Keratinocyte (primary cell): ENCODE measurements around the gene TCF7L2. TPM values are rescaled to one million over a fixed set of nuclear protein-coding genes. Genes with fewer than 3 reads are reported as not detected.

ENCODE experiments used
- DNase-seq: peaks from one replicate; pipeline ENCODE4 v3.0.0-alpha.2; 2011; ENCODE audit warnings: low read depth, missing footprints, low spot score
- FAIRE-seq: peaks from 2 replicates; lab custom pipeline; 2011; peaks lifted over from hg19 to GRCh38; lab: Jason Lieb, UNC
- H2AFZ ChIP-seq: 2 replicates; pipeline ENCODE4 v1.6.0; 2012; ENCODE audit warnings: low read length, control low read depth, inconsistent platforms; ENCODE audit not compliant: control insufficient read depth
- H3K27ac ChIP-seq: 2 replicates; pipeline ENCODE4 v1.5.1; 2011; ENCODE audit warnings: low read length; ENCODE audit not compliant: control insufficient read depth, insufficient read depth
- H3K27me3 ChIP-seq: 3 replicates; pipeline ENCODE4 v1.6.0; 2011; ENCODE audit warnings: low read length; ENCODE audit not compliant: control insufficient read depth, insufficient read depth; ENCODE audit errors: extremely low read depth
- H3K36me3 ChIP-seq, 2 experiments: 2 replicates in 1 of 2; 3 replicates in 1 of 2; pipeline ENCODE4 v1.5.1; 2011; ENCODE audit warnings: low read length in 2 of 2, mild to moderate bottlenecking in 1 of 2; ENCODE audit not compliant: control insufficient read depth in 2 of 2, insufficient read depth in 2 of 2; ENCODE audit errors: extremely low read depth in 1 of 2
- H3K4me1 ChIP-seq: 3 replicates; pipeline ENCODE4 v1.5.1; 2011; ENCODE audit warnings: low read length; ENCODE audit not compliant: control insufficient read depth, insufficient read depth; ENCODE audit errors: extremely low read depth
- H3K4me2 ChIP-seq: 3 replicates; pipeline ENCODE4 v1.6.0; 2011; ENCODE audit warnings: low read depth, low read length; ENCODE audit not compliant: control insufficient read depth, insufficient read depth; ENCODE audit errors: extremely low read depth
- H3K4me3 ChIP-seq, 3 experiments: fragments of 200-600 bp in 1 of 3; sonication (generic) in 1 of 3; 2 replicates in 2 of 3; 3 replicates in 1 of 3; pipeline ENCODE4 v1.5.1; 2011 to 2016; ENCODE audit warnings: low read length in 3 of 3, mild to moderate bottlenecking in 3 of 3, control low read depth in 2 of 3, inconsistent platforms in 1 of 3, low read depth in 1 of 3, mixed read lengths in 1 of 3, mixed run types in 1 of 3, moderate library complexity in 1 of 3; ENCODE audit not compliant: control insufficient read depth in 2 of 3, insufficient read depth in 2 of 3; ENCODE audit errors: extremely low read depth in 1 of 3
- H3K79me2 ChIP-seq: 2 replicates; pipeline ENCODE4 v1.6.0; 2012; ENCODE audit warnings: low read length; ENCODE audit not compliant: control insufficient read depth, insufficient read depth
- H3K9ac ChIP-seq: 3 replicates; pipeline ENCODE4 v1.6.0; 2011; ENCODE audit warnings: low read length; ENCODE audit not compliant: control insufficient read depth, insufficient read depth; ENCODE audit errors: extremely low read depth
- H3K9me1 ChIP-seq: 3 replicates; pipeline ENCODE4 v1.6.0; 2011; ENCODE audit warnings: low read length; ENCODE audit not compliant: control insufficient read depth, insufficient read depth; ENCODE audit errors: extremely low read depth
- H3K9me3 ChIP-seq: 2 replicates; pipeline ENCODE4 v1.5.1; 2012; ENCODE audit warnings: low read depth, low read length; ENCODE audit not compliant: control insufficient read depth
- H4K20me1 ChIP-seq: 3 replicates; pipeline ENCODE4 v1.6.0; 2011; ENCODE audit warnings: low read length; ENCODE audit not compliant: control insufficient read depth, insufficient read depth; ENCODE audit errors: extremely low read depth
- EZH2 ChIP-seq: IDR thresholded peaks from one replicate; pipeline ENCODE4 v1.6.1; 2012; ENCODE audit warnings: inconsistent platforms, mild to moderate bottlenecking, low read length, moderate library complexity
- dilution Hi-C: fragments of 300-500 bp; cut with MboI; formaldehyde crosslinking; loops from one replicate; pipeline ENCODE4 v1.7.0; 2020; ENCODE audit warnings: low sequenced_read_pairs; ENCODE audit not compliant: extremely low pct_ligation_motif_present
- polyA plus RNA-seq, 5 experiments: library from polyadenylated mRNA; depleted of rRNA in 3 of 5; stranded (reverse) in 3 of 5; stranded (forward) in 1 of 5; unstranded in 1 of 5; fragments of >200 nt; gene quantifications; 1 replicate in 1 of 5; 2 replicates in 3 of 5; 3 replicates in 1 of 5; pipeline versions ENCODE4 v1.2.1 to v1.2.3, GENCODE V29; 2011 to 2012; ENCODE audit warnings: missing spikeins in 2 of 5, low read depth in 1 of 5, low replicate concordance in 1 of 5
- TF ChIP-seq, protein P1 (sequence below), 3 experiments: IDR thresholded peaks in 1 of 3; conservative IDR thresholded peaks in 1 of 3; optimal IDR thresholded peaks in 1 of 3; 2 replicates in 2 of 3; 3 replicates in 1 of 3; pipeline versions ENCODE3 to v1.5.1; 2011; ENCODE audit warnings: low read length in 3 of 3, mild to moderate bottlenecking in 3 of 3, moderate library complexity in 2 of 3, control low read depth in 1 of 3, inconsistent platforms in 1 of 3; ENCODE audit not compliant: insufficient read depth in 2 of 3; ENCODE audit errors: extremely low read depth in 1 of 3

TCF7L2 gene
- polyA plus RNA-seq, 1 donor (not counting 4 experiments of a cell fraction or from before 2014, with no cell fraction given), result 2.5 TPM

DNA sequence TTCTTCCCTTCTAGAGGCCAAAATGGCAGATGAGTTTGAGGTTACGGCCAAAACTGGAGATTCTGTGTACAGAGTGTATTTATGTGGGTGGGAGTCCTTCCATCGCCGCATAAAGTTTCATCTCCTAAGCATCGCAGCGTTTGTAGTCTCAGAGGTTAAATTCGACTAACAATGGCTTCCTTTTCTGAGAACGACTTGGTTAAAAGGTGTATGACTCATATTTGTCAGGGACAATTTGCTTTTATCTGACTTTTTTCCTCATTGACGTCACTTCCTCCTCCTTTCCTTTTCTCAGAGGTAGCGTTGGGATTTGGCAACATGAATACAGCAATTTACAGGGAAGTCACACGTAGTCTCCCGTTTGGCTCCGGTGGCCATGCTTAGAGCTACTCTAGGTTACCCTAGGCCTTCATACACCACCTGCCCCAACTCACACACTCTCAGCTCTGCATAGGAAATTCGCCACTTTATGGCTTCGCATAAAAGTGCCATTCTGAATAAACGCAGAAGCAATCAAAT lies 37.6 kb upstream of the TCF7L2 start:
- Histone ChIP-seq H3K4me1 (peaks cover 10% of the 10 kb centered on the region), H3K27ac (no peak overlapping the region), H2AFZ (no peak overlapping the region), H3K4me3 (no peak overlapping the region), H3K9ac (no peak overlapping the region), H3K36me3 (no peaks in the 10 kb centered on the region), H3K4me2 (no peak overlapping the region), H4K20me1 (no peaks in the 10 kb centered on the region), H3K79me2 (no peaks in the 10 kb centered on the region), H3K27me3 (no peaks in the 10 kb centered on the region), H3K9me1 (no peaks in the 10 kb centered on the region), H3K9me3 (no peaks in the 10 kb centered on the region)
- dilution Hi-C loops, result no loop called here
- no peak for DNase-seq
- no peak for FAIRE-seq
- TF ChIP-seq, protein P1, sequence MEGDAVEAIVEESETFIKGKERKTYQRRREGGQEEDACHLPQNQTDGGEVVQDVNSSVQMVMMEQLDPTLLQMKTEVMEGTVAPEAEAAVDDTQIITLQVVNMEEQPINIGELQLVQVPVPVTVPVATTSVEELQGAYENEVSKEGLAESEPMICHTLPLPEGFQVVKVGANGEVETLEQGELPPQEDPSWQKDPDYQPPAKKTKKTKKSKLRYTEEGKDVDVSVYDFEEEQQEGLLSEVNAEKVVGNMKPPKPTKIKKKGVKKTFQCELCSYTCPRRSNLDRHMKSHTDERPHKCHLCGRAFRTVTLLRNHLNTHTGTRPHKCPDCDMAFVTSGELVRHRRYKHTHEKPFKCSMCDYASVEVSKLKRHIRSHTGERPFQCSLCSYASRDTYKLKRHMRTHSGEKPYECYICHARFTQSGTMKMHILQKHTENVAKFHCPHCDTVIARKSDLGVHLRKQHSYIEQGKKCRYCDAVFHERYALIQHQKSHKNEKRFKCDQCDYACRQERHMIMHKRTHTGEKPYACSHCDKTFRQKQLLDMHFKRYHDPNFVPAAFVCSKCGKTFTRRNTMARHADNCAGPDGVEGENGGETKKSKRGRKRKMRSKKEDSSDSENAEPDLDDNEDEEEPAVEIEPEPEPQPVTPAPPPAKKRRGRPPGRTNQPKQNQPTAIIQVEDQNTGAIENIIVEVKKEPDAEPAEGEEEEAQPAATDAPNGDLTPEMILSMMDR (optimal IDR thresholded peaks at IDR 0.05 in 1 of 3, IDR thresholded peaks at IDR 0.05 in 1 of 3, conservative IDR thresholded peaks at IDR 0.05 in 1 of 3; ENCODE audit: extremely low read depth in 1 of 3, insufficient read depth in 2 of 3, low read length in 3 of 3), result no peak
- TF ChIP-seq EZH2, result no peak

DNA sequence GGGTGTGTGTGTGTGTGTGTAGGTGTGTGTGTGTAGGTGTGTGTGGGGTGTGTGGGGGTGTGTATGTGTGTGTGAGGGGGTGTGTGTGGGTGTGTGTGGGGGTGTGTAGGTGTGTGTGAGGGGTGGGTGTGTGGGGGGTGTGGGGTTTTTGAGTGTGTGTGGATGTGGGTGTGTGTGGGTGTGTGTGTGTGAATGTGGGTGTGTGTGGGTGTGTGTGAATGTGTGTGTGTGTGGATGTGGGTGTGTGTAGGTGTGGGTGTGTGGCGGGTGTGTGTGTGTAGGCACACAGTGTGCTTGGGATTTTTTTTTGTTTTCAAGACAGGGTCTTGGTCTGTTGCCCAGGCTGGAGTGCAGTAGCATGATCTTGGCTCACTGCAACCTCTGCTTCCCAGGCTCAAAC lies 36.8 kb upstream of the TCF7L2 start:
- Histone ChIP-seq H3K79me2 (no peaks in the 10 kb centered on the region), H3K9me3 (no peaks in the 10 kb centered on the region), H3K4me2 (no peak overlapping the region), H3K27me3 (no peaks in the 10 kb centered on the region), H2AFZ (no peak overlapping the region), H3K9me1 (no peaks in the 10 kb centered on the region), H3K4me3 (no peak overlapping the region), H3K36me3 (no peaks in the 10 kb centered on the region), H4K20me1 (no peaks in the 10 kb centered on the region), H3K4me1 (peaks cover 10% of the 10 kb centered on the region), H3K27ac (no peak overlapping the region), H3K9ac (no peak overlapping the region)
- dilution Hi-C loops, result no loop called here
- FAIRE-seq (no peak), DNase-seq (no peak)
- TF ChIP-seq, protein P1 (optimal IDR thresholded peaks at IDR 0.05 in 1 of 3, IDR thresholded peaks at IDR 0.05 in 1 of 3, conservative IDR thresholded peaks at IDR 0.05 in 1 of 3; ENCODE audit: extremely low read depth in 1 of 3, insufficient read depth in 2 of 3, low read length in 3 of 3), result no peak
- no peak for TF ChIP-seq EZH2
